ENCODE data around the gene PEX3.

The PEX3 gene

GRCh38 chr6:143539734-143540133, 89.1 kb downstream of the PEX3 start:
- no peak for DNase-seq (ENCODE audit: low read depth)

- no peak for DNase-seq (ENCODE audit: low read depth)
Observed at GRCh38 chr6:143540192-143540591, 89.6 kb downstream of the PEX3 start.
